GM23338 (cell line): ENCODE data around the gene TTC33. TPM values are rescaled to one million over a fixed set of nuclear protein-coding genes. Genes with fewer than 3 reads are reported as not detected.

Experiments
- ATAC-seq: fragments of 200-7000 bp; cut with Tn5 transposase; 3 replicates; pipeline ENCODE4 v1.9.1; 2020
- DNase-seq: peaks from one replicate; pipeline ENCODE4 v3.0.0-alpha.2; 2015; ENCODE audit warnings: low spot score
- H2AFZ ChIP-seq: fragments of 200-600 bp; sonication (generic); 2 replicates; pipeline ENCODE4 v1.8.0; 2016; ENCODE audit warnings: antibody characterized with exemption, mild to moderate bottlenecking, moderate library complexity
- H3F3A ChIP-seq: fragments of 200-600 bp; sonication (generic); replicated peaks from 2 replicates; pipeline ENCODE4 v1.8.0; 2017; ENCODE audit warnings: antibody characterized with exemption, mixed run types, low read depth
- H3K27ac ChIP-seq: fragments of 200-600 bp; sonication (generic); 2 replicates; pipeline ENCODE4 v1.6.1; 2016; ENCODE audit warnings: low read depth
- H3K27me3 ChIP-seq: fragments of 200-600 bp; sonication (generic); 2 replicates; pipeline ENCODE4 v1.8.0; 2016; ENCODE audit warnings: mild to moderate bottlenecking, mixed run types, moderate library complexity; ENCODE audit not compliant: insufficient read depth
- H3K36me3 ChIP-seq: fragments of 200-600 bp; sonication (generic); 2 replicates; pipeline ENCODE4 v1.8.0; 2016; ENCODE audit warnings: mild to moderate bottlenecking; ENCODE audit not compliant: insufficient read depth
- H3K4me1 ChIP-seq: fragments of 200-600 bp; sonication (generic); 2 replicates; pipeline ENCODE4 v1.8.0; 2016; ENCODE audit warnings: mild to moderate bottlenecking, moderate library complexity; ENCODE audit not compliant: insufficient read depth
- H3K4me2 ChIP-seq: fragments of 200-600 bp; sonication (generic); 2 replicates; pipeline ENCODE4 v1.7.1; 2017; ENCODE audit warnings: mixed run types
- H3K4me3 ChIP-seq: fragments of 200-600 bp; sonication (generic); 2 replicates; pipeline ENCODE4 v1.6.1; 2016; ENCODE audit warnings: mixed run types
- H3K79me2 ChIP-seq: fragments of 200-600 bp; sonication (generic); replicated peaks from 2 replicates; pipeline ENCODE4 v1.8.0; 2017; ENCODE audit warnings: mild to moderate bottlenecking; ENCODE audit not compliant: insufficient read depth
- H3K9me2 ChIP-seq: fragments of 200-600 bp; sonication (generic); 2 replicates; pipeline ENCODE4 v1.8.0; 2017; ENCODE audit not compliant: insufficient read depth
- H4K20me1 ChIP-seq: fragments of 200-600 bp; sonication (generic); replicated peaks from 2 replicates; pipeline ENCODE4 v1.8.0; 2017; ENCODE audit warnings: mild to moderate bottlenecking; ENCODE audit not compliant: insufficient read depth
- H3K27ac Mint-ChIP-seq: 2 replicates; pipeline ENCODE4 v1.8.0; 2020; ENCODE audit warnings: inconsistent platforms, mild to moderate bottlenecking, moderate library complexity, mixed read lengths
- H3K27me3 Mint-ChIP-seq: 3 replicates; pipeline ENCODE4 v1.8.0; 2022; ENCODE audit warnings: low read depth, mild to moderate bottlenecking, moderate library complexity, mixed read lengths, inconsistent platforms; ENCODE audit not compliant: insufficient read depth, poor library complexity
- H3K36me3 Mint-ChIP-seq: 3 replicates; pipeline ENCODE4 v1.8.0; 2021; ENCODE audit warnings: low read depth, mild to moderate bottlenecking, inconsistent platforms, moderate library complexity, mixed read lengths
- H3K4me1 Mint-ChIP-seq: 3 replicates; pipeline ENCODE4 v1.8.0; 2020; ENCODE audit warnings: mild to moderate bottlenecking, inconsistent platforms, mixed read lengths
- H3K4me3 Mint-ChIP-seq: 3 replicates; pipeline ENCODE4 v1.8.0; 2021; ENCODE audit warnings: moderate library complexity, mild to moderate bottlenecking, inconsistent platforms, mixed read lengths
- H3K9me3 Mint-ChIP-seq: 3 replicates; pipeline ENCODE4 v1.8.0; 2020; ENCODE audit warnings: moderate library complexity, mild to moderate bottlenecking, inconsistent platforms, mixed read lengths
- CREB1 ChIP-seq: fragments of 250-450 bp; sonication (Bioruptor Pico); IDR thresholded peaks from 2 replicates; pipeline ENCODE4 v1.5.0; 2020; ENCODE audit warnings: low read depth, mild to moderate bottlenecking, moderate library complexity
- EZH2 ChIP-seq: fragments of 200-600 bp; sonication (generic); IDR thresholded peaks from one replicate; pipeline ENCODE4 v1.8.0; 2017; ENCODE audit warnings: antibody characterized with exemption, mild to moderate bottlenecking, low read depth; ENCODE audit not compliant: unreplicated experiment
- EZH2phosphoT487 ChIP-seq: fragments of 200-600 bp; sonication (generic); IDR thresholded peaks from one replicate; pipeline ENCODE4 v1.8.1; 2018; ENCODE audit warnings: antibody characterized with exemption; ENCODE audit not compliant: unreplicated experiment
- JUNB ChIP-seq: IDR thresholded peaks from one replicate; pipeline ENCODE4 v1.6.1; 2016; ENCODE audit warnings: antibody characterized with exemption; ENCODE audit not compliant: unreplicated experiment
- NANOG ChIP-seq: IDR thresholded peaks from 2 replicates; pipeline ENCODE4 v1.6.1; 2016; ENCODE audit warnings: antibody characterized with exemption, borderline replicate concordance
- POLR2AphosphoS5 ChIP-seq: IDR thresholded peaks from 2 replicates; pipeline ENCODE4 v1.6.1; 2016; ENCODE audit warnings: antibody characterized with exemption, low read depth
- STAT1 ChIP-seq: IDR thresholded peaks from one replicate; pipeline ENCODE4 v1.6.1; 2016; ENCODE audit warnings: antibody characterized with exemption; ENCODE audit not compliant: unreplicated experiment
- ZNF114 ChIP-seq: fragments of 250-450 bp; sonication (Bioruptor Pico); IDR thresholded peaks from 2 replicates; pipeline ENCODE4 v1.5.0; 2020; ENCODE audit warnings: mild to moderate bottlenecking, moderate library complexity
- ZNF331 ChIP-seq: fragments of 250-450 bp; sonication (Bioruptor Pico); IDR thresholded peaks from 2 replicates; pipeline ENCODE4 v1.5.0; 2020; ENCODE audit warnings: low read depth, mild to moderate bottlenecking, moderate library complexity
- polyA plus RNA-seq: library from polyadenylated mRNA; unstranded; fragments of >200 nt; fragmentation: Nextera tagmentation; extraction: Ambion mirVana; gene quantifications from 2 replicates; pipeline ENCODE4 v1.2.1, GENCODE V29; 2016
- total RNA-seq: library from RNA; depleted of rRNA; stranded (reverse); fragments of >200 nt; shearing (Covaris generic); gene quantifications from 2 replicates; pipeline ENCODE4 v1.2.3, GENCODE V29; 2014
- TF ChIP-seq, protein P1 (sequence below): IDR thresholded peaks from 2 replicates; pipeline ENCODE4 v1.6.1; 2016; ENCODE audit warnings: antibody characterized with exemption
- TF ChIP-seq, protein P2 (sequence below), 2 experiments: fragments of 200-600 bp in 1 of 2; sonication (generic) in 1 of 2; conservative IDR thresholded peaks; 2 replicates each; pipeline versions ENCODE4 v1.5.1 to v1.6.1; 2016 to 2017; ENCODE audit warnings: antibody characterized with exemption in 2 of 2, low read depth in 2 of 2, mild to moderate bottlenecking in 2 of 2, moderate library complexity in 1 of 2
- TF ChIP-seq, protein P3 (sequence below): IDR thresholded peaks from one replicate; pipeline ENCODE4 v1.6.1; 2018; ENCODE audit warnings: antibody characterized with exemption; ENCODE audit not compliant: unreplicated experiment

TTC33 gene
- total and polyA plus RNA-seq, 2 experiments from 2014 or later, result 4.1 to 11.5 TPM

DNA sequence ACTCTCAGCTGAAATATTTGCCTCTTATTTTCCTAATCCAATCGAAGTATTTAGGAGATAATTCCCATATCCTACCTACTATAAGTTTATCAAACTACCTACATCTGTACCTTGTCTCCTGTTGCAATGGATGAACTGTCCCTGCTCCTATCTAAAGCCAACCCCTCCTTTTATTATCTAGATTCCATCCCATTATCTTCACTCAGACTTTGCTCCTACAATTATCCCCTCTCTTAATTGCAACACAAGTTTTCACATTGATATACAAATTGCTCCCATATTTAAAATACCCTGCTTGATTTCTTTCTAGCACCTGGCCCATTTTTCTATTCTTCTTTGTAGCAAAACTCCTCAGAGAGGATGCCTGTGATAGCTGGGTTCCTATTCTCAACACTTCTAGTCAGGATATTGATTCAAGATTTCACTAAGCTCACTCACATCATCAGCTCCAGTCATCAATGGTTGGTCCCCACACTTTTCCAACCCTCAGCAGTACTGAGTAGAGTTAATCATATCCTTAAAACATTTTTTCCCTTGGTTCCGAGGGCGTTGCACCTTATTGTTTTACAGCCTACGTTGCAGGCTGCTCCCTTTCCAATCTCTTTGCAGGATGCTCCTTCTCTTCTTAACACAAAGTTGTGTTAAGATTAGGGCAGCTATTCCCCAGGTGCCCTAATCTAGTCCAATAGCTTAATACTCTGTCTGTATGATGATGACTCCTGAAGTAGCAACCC is 253.9 kb downstream of the TTC33 start:
- Histone ChIP-seq H3K4me2 (no peak overlapping the region), H3F3A (no peaks in the 10 kb centered on the region), H3K27me3 (no peaks in the 10 kb centered on the region), H3K79me2 (no peaks in the 10 kb centered on the region), H3K36me3 (no peaks in the 10 kb centered on the region), H4K20me1 (no peaks in the 10 kb centered on the region), H2AFZ (peak overlapping the region; percentile 53; the same call in 1 of the 2 replicates), H3K9me2 (no peaks in the 10 kb centered on the region), H3K4me1 (peaks cover 11% of the 10 kb centered on the region; the same call in 1 of the 2 replicates), H3K4me3 (no peak overlapping the region), H3K27ac (no peak overlapping the region)
- Mint-ChIP-seq H3K27ac (no peak overlapping the region), H3K4me3 (no peak overlapping the region), H3K27me3 (no peaks in the 10 kb centered on the region), H3K9me3 (no peaks in the 10 kb centered on the region), H3K36me3 (no peaks in the 10 kb centered on the region), H3K4me1 (peaks cover 2% of the 10 kb centered on the region; the same call in 2 of the 3 replicates)
- TF ChIP-seq POLR2AphosphoS5, result no peak
- TF ChIP-seq, protein P1, sequence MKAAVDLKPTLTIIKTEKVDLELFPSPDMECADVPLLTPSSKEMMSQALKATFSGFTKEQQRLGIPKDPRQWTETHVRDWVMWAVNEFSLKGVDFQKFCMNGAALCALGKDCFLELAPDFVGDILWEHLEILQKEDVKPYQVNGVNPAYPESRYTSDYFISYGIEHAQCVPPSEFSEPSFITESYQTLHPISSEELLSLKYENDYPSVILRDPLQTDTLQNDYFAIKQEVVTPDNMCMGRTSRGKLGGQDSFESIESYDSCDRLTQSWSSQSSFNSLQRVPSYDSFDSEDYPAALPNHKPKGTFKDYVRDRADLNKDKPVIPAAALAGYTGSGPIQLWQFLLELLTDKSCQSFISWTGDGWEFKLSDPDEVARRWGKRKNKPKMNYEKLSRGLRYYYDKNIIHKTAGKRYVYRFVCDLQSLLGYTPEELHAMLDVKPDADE, result no peak
- DNase-seq (no peak), ATAC-seq (no peak)

DNA sequence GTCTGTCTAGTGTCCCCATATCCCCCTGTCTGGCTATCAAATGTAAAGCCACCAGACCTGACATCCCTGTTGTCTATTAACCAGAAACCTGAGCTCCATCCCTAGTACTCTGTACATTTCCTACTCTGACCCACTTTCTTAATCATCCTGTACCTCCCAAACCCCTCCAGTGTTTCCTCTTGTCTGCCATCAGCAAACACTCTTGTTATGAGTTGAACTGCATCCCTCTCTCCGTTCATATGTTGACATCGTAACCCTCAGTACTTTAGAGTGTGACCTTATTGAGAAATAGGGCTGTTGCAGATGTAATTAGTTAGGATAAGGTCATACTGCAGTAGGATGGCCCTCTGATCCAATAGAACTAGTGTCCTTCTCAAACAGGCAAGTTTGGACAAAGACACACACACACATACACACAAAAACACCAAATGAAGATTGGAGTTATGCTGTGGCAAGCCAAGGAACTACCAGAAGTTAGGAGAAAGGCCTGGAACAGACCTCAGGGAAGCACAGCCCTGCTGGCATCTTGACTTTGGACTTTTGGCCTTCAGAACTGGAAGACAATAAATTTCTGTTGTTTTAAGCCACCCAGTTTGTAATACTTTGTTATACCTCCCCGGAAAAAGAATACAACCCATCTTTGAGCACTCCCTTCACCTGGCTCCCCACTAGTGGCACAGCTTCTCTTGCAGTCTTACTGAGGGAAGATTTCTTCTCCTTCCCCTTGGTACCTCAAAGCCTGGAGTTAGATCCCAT is 256.1 kb downstream of the TTC33 start:
- no peak for ATAC-seq
- H3F3A ChIP-seq, result no peaks in the 10 kb centered on the region
- H3K27ac ChIP-seq, result no peak overlapping the region
- H2AFZ ChIP-seq, result no peak overlapping the region
- no peaks in the 10 kb centered on the region for H3K36me3 ChIP-seq
- H3K27me3 ChIP-seq, result no peaks in the 10 kb centered on the region
- DNase-seq, result no peak
- Mint-ChIP-seq H3K27me3 (no peaks in the 10 kb centered on the region), H3K4me3 (no peak overlapping the region), H3K36me3 (no peaks in the 10 kb centered on the region), H3K27ac (no peak overlapping the region), H3K4me1 (peaks cover 8% of the 10 kb centered on the region), H3K9me3 (no peaks in the 10 kb centered on the region)
- H3K4me3 ChIP-seq, result no peak overlapping the region
- H3K4me1 ChIP-seq, result peaks cover 21% of the 10 kb centered on the region; the same call in 1 of the 2 replicates
- H3K79me2 ChIP-seq, result no peaks in the 10 kb centered on the region
- H3K9me2 ChIP-seq, result no peaks in the 10 kb centered on the region
- no peak overlapping the region for H3K4me2 ChIP-seq
- no peaks in the 10 kb centered on the region for H4K20me1 ChIP-seq
- TF ChIP-seq STAT1 (no peak), EZH2phosphoT487 (no peak), ZNF114 (CRISPR knock-in tag) (no peak), CREB1 (CRISPR knock-in tag) (no peak), POLR2AphosphoS5 (no peak), NANOG (no peak), EZH2 (no peak), JUNB (no peak), ZNF331 (CRISPR knock-in tag) (no peak)
- TF ChIP-seq, protein P1, result no peak
- TF ChIP-seq, protein P2, sequence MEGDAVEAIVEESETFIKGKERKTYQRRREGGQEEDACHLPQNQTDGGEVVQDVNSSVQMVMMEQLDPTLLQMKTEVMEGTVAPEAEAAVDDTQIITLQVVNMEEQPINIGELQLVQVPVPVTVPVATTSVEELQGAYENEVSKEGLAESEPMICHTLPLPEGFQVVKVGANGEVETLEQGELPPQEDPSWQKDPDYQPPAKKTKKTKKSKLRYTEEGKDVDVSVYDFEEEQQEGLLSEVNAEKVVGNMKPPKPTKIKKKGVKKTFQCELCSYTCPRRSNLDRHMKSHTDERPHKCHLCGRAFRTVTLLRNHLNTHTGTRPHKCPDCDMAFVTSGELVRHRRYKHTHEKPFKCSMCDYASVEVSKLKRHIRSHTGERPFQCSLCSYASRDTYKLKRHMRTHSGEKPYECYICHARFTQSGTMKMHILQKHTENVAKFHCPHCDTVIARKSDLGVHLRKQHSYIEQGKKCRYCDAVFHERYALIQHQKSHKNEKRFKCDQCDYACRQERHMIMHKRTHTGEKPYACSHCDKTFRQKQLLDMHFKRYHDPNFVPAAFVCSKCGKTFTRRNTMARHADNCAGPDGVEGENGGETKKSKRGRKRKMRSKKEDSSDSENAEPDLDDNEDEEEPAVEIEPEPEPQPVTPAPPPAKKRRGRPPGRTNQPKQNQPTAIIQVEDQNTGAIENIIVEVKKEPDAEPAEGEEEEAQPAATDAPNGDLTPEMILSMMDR (conservative IDR thresholded peaks at IDR 0.05; ENCODE audit: low read depth in 2 of 2), result no peak
- TF ChIP-seq, protein P3, sequence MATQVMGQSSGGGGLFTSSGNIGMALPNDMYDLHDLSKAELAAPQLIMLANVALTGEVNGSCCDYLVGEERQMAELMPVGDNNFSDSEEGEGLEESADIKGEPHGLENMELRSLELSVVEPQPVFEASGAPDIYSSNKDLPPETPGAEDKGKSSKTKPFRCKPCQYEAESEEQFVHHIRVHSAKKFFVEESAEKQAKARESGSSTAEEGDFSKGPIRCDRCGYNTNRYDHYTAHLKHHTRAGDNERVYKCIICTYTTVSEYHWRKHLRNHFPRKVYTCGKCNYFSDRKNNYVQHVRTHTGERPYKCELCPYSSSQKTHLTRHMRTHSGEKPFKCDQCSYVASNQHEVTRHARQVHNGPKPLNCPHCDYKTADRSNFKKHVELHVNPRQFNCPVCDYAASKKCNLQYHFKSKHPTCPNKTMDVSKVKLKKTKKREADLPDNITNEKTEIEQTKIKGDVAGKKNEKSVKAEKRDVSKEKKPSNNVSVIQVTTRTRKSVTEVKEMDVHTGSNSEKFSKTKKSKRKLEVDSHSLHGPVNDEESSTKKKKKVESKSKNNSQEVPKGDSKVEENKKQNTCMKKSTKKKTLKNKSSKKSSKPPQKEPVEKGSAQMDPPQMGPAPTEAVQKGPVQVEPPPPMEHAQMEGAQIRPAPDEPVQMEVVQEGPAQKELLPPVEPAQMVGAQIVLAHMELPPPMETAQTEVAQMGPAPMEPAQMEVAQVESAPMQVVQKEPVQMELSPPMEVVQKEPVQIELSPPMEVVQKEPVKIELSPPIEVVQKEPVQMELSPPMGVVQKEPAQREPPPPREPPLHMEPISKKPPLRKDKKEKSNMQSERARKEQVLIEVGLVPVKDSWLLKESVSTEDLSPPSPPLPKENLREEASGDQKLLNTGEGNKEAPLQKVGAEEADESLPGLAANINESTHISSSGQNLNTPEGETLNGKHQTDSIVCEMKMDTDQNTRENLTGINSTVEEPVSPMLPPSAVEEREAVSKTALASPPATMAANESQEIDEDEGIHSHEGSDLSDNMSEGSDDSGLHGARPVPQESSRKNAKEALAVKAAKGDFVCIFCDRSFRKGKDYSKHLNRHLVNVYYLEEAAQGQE, result no peak
